Ovary (tissue), 9 donors: ENCODE results near the gene AP1B1. TPM values are rescaled to one million over a fixed set of nuclear protein-coding genes. Genes with fewer than 3 reads are reported as not detected.

Source experiments
- DNase-seq, 5 donors: peaks; one replicate each; pipeline ENCODE4 v3.0.0-alpha.2; 2019 to 2020
- H3K27ac ChIP-seq, 2 donors: fragments of 200-600 bp; one replicate each; pipeline versions ENCODE4 v1.5.1 to v1.8.0; 2019 to 2022
- H3K27me3 ChIP-seq: fragments of 200-600 bp; one replicate; pipeline ENCODE4 v1.8.0; 2022
- H3K36me3 ChIP-seq: fragments of 200-600 bp; sonication (generic); one replicate; pipeline ENCODE4 v1.5.1; 2019
- H3K4me1 ChIP-seq: one replicate; pipeline ENCODE4 v1.8.1; 2013; ENCODE audit warnings: mild to moderate bottlenecking, moderate library complexity; ENCODE audit not compliant: insufficient read depth
- H3K4me3 ChIP-seq: fragments of 200-600 bp; sonication (generic); one replicate; pipeline ENCODE4 v1.5.1; 2017
- H3K9me3 ChIP-seq, 2 donors: fragments of 200-600 bp in 1 of 2; sonication (generic) in 1 of 2; one replicate each; pipeline versions ENCODE4 v1.5.1 to v1.8.1; 2013 to 2019; ENCODE audit warnings: mild to moderate bottlenecking in 1 of 2, moderate library complexity in 1 of 2
- CTCF ChIP-seq, 3 donors: fragments of 450-650 bp in 2 of 3; fragments of 200-600 bp in 1 of 3; IDR thresholded peaks; one replicate each; pipeline versions ENCODE4 v1.5.1 to v1.8.0; 2016 to 2022; ENCODE audit warnings: antibody characterized with exemption in 3 of 3, mild to moderate bottlenecking in 1 of 3
- EP300 ChIP-seq: sonication (generic); formaldehyde crosslinking; IDR thresholded peaks from one replicate; pipeline ENCODE4 v1.6.1; 2017; ENCODE audit warnings: antibody characterized with exemption
- POLR2A ChIP-seq: fragments of 450-650 bp; IDR thresholded peaks from one replicate; pipeline ENCODE4 v1.6.1; 2017; ENCODE audit warnings: antibody characterized with exemption, mild to moderate bottlenecking, moderate library complexity
- WGBS, 3 donors: extraction: QIAGEN DNeasy Blood & Tissue Kit in 1 of 3; methylation state at CpG; one replicate each; pipeline versions ENCODE4 v1.1.5 to v1.1.7; 2013 to 2017; 5-methylcytosine and 5-hydroxymethylcytosine counted together
- intact Hi-C, 4 donors: fragments of 100-400 bp; cut with DNase I; formaldehyde crosslinking; loops; one replicate each; pipeline versions ENCODE4 v1.11.0 to v1.15.1; 2022 to 2023
- polyA plus RNA-seq, 2 donors: library from polyadenylated mRNA; stranded (reverse); fragments of 200-250 nt in 1 of 2; fragments of 350-450 nt in 1 of 2; fragmentation: Illumina TruSeq in 1 of 2; extraction: RNeasy Lipid Tissue Mini Kit (QIAGEN cat#74804) in 1 of 2; gene quantifications; one replicate each; pipeline ENCODE4 v1.2.3, GENCODE V29; 2013 to 2014
- total RNA-seq, 7 donors: library from RNA; depleted of rRNA in 2 of 7; stranded (reverse); fragments of >200 nt in 2 of 7; fragmentation: NEBNext Ultra II Directional in 3 of 7; extraction: Animal tissue kit (Norgen Biotek cat#: 25700) in 3 of 7; gene quantifications; one replicate each; pipeline versions ENCODE4 v1.1.0 to v1.2.4, GENCODE V29; 2016 to 2023
- donor health status: DM: no; HTN: no; CAD: no; lungs with moderate emphysema.
- donor health status: DM: no; HTN: no; CAD: no.
- donor health status: Bipolar disorder and iron deficiency.
- donor health status: DM: yes; HTN: yes; CAD: no.
- donor health status: DM: no; HTN: no; CAD: no.
- donor health status: DM: yes; HTN: yes; CAD: no.

Gene AP1B1
- total and polyA plus RNA-seq, 9 donors: 17.7 to 54.0 (median 36.8) TPM

- DNase-seq: no peak
- Histone ChIP-seq H3K36me3 (no peaks in the 10 kb centered on the region), H3K27ac (no peak overlapping the region), H3K4me3 (no peak overlapping the region), H3K9me3 (no peaks in the 10 kb centered on the region), H3K27me3 (no peaks in the 10 kb centered on the region), H3K4me1 (no peaks in the 10 kb centered on the region)
- 62 to 64% (median 63%) methylated on average over 7 of the region's 7 CpGs for WGBS, 3 donors
- TF ChIP-seq CTCF (IDR thresholded peaks at IDR 0.05) (no peak), EP300 (no peak), POLR2A (no peak)
- intact Hi-C loops: no loop called here
Measured at GRCh38 chr22:29291215-29291614, 97.2 kb downstream of the AP1B1 start.

GRCh38 chr22:29290061-29290460 lies 98.3 kb downstream of the AP1B1 start:
- Histone ChIP-seq H3K9me3 (no peaks in the 10 kb centered on the region), H3K27me3 (no peaks in the 10 kb centered on the region), H3K27ac (no peak overlapping the region), H3K4me1 (no peaks in the 10 kb centered on the region), H3K36me3 (no peaks in the 10 kb centered on the region), H3K4me3 (no peak overlapping the region)
- 55 to 68% (median 60%) methylated on average over 5 of the region's 5 CpGs for WGBS, 3 donors
- intact Hi-C loops: no loop called here
- no peak for DNase-seq
- TF ChIP-seq EP300 (no peak), POLR2A (no peak), CTCF (IDR thresholded peaks at IDR 0.05) (no peak)

GRCh38 chr22:29288837-29289236 lies 99.5 kb downstream of the AP1B1 start:
- intact Hi-C loops: no loop called here
- Histone ChIP-seq H3K27ac (no peak overlapping the region), H3K9me3 (no peaks in the 10 kb centered on the region), H3K4me1 (no peaks in the 10 kb centered on the region), H3K4me3 (no peak overlapping the region), H3K36me3 (no peaks in the 10 kb centered on the region), H3K27me3 (no peaks in the 10 kb centered on the region)
- no peak for DNase-seq
- 45 to 54% (median 48%) methylated on average over 2 of the region's 2 CpGs for WGBS, 3 donors
- TF ChIP-seq CTCF (IDR thresholded peaks at IDR 0.05): no peak
- no peak for TF ChIP-seq POLR2A
- TF ChIP-seq EP300: no peak

- no peak overlapping the region for H3K4me3 ChIP-seq
- H3K36me3 ChIP-seq: no peaks in the 10 kb centered on the region
Measured at GRCh38 chr22:29284196-29284595, 104.2 kb downstream of the AP1B1 start.

More at GRCh38 chr22:29284196-29284595, 104.2 kb downstream of the AP1B1 start:
- Histone ChIP-seq H3K4me1 (no peaks in the 10 kb centered on the region), H3K27ac (no peak overlapping the region), H3K9me3 (no peaks in the 10 kb centered on the region), H3K27me3 (no peaks in the 10 kb centered on the region)
- no peak for DNase-seq
- intact Hi-C loops: no loop called here
- WGBS, 3 donors: 93 to 95% (median 93%) methylated on average over 3 of the region's 3 CpGs
- TF ChIP-seq EP300: no peak
- TF ChIP-seq POLR2A: no peak
- TF ChIP-seq CTCF (IDR thresholded peaks at IDR 0.05): no peak
